A204.1 (cell line): ENCODE results near the gene CCNY.

Source experiments
- FAIRE-seq: peaks from 2 replicates; lab custom pipeline; 2012; peaks lifted over from hg19 to GRCh38; lab: Jason Lieb, UNC

The CCNY gene

GRCh38 chr10:35458500-35459448 lies 122.5 kb downstream of the CCNY start:
- FAIRE-seq: no peak

- FAIRE-seq: no peak
These were observed 123.1 kb downstream of the CCNY start for GRCh38 chr10:35459449-35459847.

- FAIRE-seq: no peak
These were observed 124.6 kb downstream of the CCNY start for GRCh38 chr10:35460852-35461460.

GRCh38 chr10:35462491-35462934 lies 126.2 kb downstream of the CCNY start:
- FAIRE-seq: no peak

- FAIRE-seq: no peak
These were observed 127.0 kb downstream of the CCNY start for GRCh38 chr10:35463105-35463867.

- no peak for FAIRE-seq
These were observed 127.6 kb downstream of the CCNY start for GRCh38 chr10:35463878-35464277.

- no peak for FAIRE-seq
These were observed 128.6 kb downstream of the CCNY start for GRCh38 chr10:35464825-35465456.

GRCh38 chr10:35465673-35466072 lies 129.4 kb downstream of the CCNY start:
- no peak for FAIRE-seq

GRCh38 chr10:35466170-35466569 lies 129.9 kb downstream of the CCNY start:
- FAIRE-seq: no peak

GRCh38 chr10:35466661-35467060 lies 130.4 kb downstream of the CCNY start:
- no peak for FAIRE-seq

GRCh38 chr10:35467186-35467585 lies 130.9 kb downstream of the CCNY start:
- no peak for FAIRE-seq

GRCh38 chr10:35470248-35470924 lies 134.1 kb downstream of the CCNY start:
- no peak for FAIRE-seq

GRCh38 chr10:35470925-35471315 lies 134.6 kb downstream of the CCNY start:
- no peak for FAIRE-seq

GRCh38 chr10:35471435-35471834 lies 135.1 kb downstream of the CCNY start:
- FAIRE-seq: no peak

GRCh38 chr10:35480142-35480541 lies 143.8 kb downstream of the CCNY start:
- FAIRE-seq: no peak

- FAIRE-seq: no peak
These were observed 145.1 kb downstream of the CCNY start for GRCh38 chr10:35481413-35481812.

- no peak for FAIRE-seq
These were observed 150.1 kb downstream of the CCNY start for GRCh38 chr10:35486297-35486990.

- FAIRE-seq: no peak
These were observed 151.2 kb downstream of the CCNY start for GRCh38 chr10:35487336-35488034.

- no peak for FAIRE-seq
These were observed 151.9 kb downstream of the CCNY start for GRCh38 chr10:35488228-35488627.

- no peak for FAIRE-seq
These were observed 156.3 kb downstream of the CCNY start for GRCh38 chr10:35492386-35493195.
